CD4-positive, alpha-beta memory T cell (primary cell): ENCODE results near the gene FRMD4B. TPM values are rescaled to one million over a fixed set of nuclear protein-coding genes. Genes with fewer than 3 reads are reported as not detected.
A peak's percentile ranks its signal among the peaks of the same experiment; 100 is the strongest.
"Not testable (repeated sequence)": the region's sequence is repeated elsewhere in the genome, so short reads cannot be mapped to it uniquely, and the experiment has no call there.

ENCODE experiments used
- CTCF ChIA-PET: fragments of 350-600 bp; sonication (Branson Sonifier 250); formaldehyde crosslinking; loops from one replicate; lab custom pipeline; 2021; ENCODE audit warnings: inconsistent platforms; ENCODE audit not compliant: partially characterized antibody; lab: Charles Lee
- POLR2A ChIA-PET: fragments of 350-600 bp; sonication (Branson Sonifier 250); formaldehyde crosslinking; loops from one replicate; lab custom pipeline; 2021; ENCODE audit not compliant: partially characterized antibody; lab: Charles Lee
- DNase-seq, 5 donors: peaks; one replicate each; pipeline versions ENCODE4 v3.0.0 to v3.0.0-alpha.2; 2020 to 2022; ENCODE audit warnings: mixed read lengths in 1 of 5
- H3K27ac ChIP-seq: one replicate; pipeline ENCODE4 v1.7.0; 2013; ENCODE audit warnings: low read depth, low read length
- H3K27me3 ChIP-seq: 2 replicates; pipeline ENCODE4 v1.7.0; 2013; ENCODE audit warnings: mild to moderate bottlenecking, low read length, moderate library complexity; ENCODE audit not compliant: insufficient read depth
- H3K36me3 ChIP-seq: 2 replicates; pipeline ENCODE4 v1.7.0; 2013; ENCODE audit warnings: mild to moderate bottlenecking, low read length, moderate library complexity; ENCODE audit not compliant: insufficient read depth
- H3K4me1 ChIP-seq: 2 replicates; pipeline ENCODE4 v1.7.0; 2013; ENCODE audit warnings: mild to moderate bottlenecking, low read length, moderate library complexity; ENCODE audit not compliant: insufficient read depth
- H3K4me3 ChIP-seq, 2 donors: one replicate each; pipeline ENCODE4 v1.7.0; 2013; ENCODE audit warnings: low read length in 2 of 2, mild to moderate bottlenecking in 1 of 2
- H3K9me3 ChIP-seq, 2 donors: one replicate each; pipeline ENCODE4 v1.7.0; 2013; ENCODE audit warnings: low read length in 2 of 2, control low read depth in 1 of 2; ENCODE audit not compliant: control insufficient read depth in 1 of 2
- H3K27ac Mint-ChIP-seq, 7 donors: one replicate each; pipeline ENCODE4 v1.8.0; 2020 to 2021; ENCODE audit warnings: mixed read lengths in 7 of 7, mild to moderate bottlenecking in 6 of 7, inconsistent platforms in 3 of 7, moderate library complexity in 3 of 7
- H3K27me3 Mint-ChIP-seq, 2 donors: one replicate each; pipeline ENCODE4 v1.8.0; 2020 to 2021; ENCODE audit warnings: mixed read lengths in 2 of 2
- H3K36me3 Mint-ChIP-seq, 2 donors: one replicate each; pipeline ENCODE4 v1.8.0; 2020 to 2021; ENCODE audit warnings: mixed read lengths in 2 of 2, inconsistent platforms in 1 of 2, mild to moderate bottlenecking in 1 of 2
- H3K4me1 Mint-ChIP-seq, 4 donors: one replicate each; pipeline ENCODE4 v1.8.0; 2020 to 2021; ENCODE audit warnings: mixed read lengths in 4 of 4, mild to moderate bottlenecking in 1 of 4
- H3K4me3 Mint-ChIP-seq, 8 donors: one replicate each; pipeline ENCODE4 v1.8.0; 2020 to 2021; ENCODE audit warnings: mixed read lengths in 8 of 8, mild to moderate bottlenecking in 7 of 8, moderate library complexity in 6 of 8, inconsistent platforms in 3 of 8
- H3K9me3 Mint-ChIP-seq, 8 donors: one replicate each; pipeline ENCODE4 v1.8.0; 2020 to 2021; ENCODE audit warnings: mixed read lengths in 8 of 8, mild to moderate bottlenecking in 5 of 8, inconsistent platforms in 3 of 8, moderate library complexity in 1 of 8
- intact Hi-C: fragments of 100-400 bp; cut with micrococcal nuclease; formaldehyde crosslinking; loops from one replicate; pipeline ENCODE4 v1.15.1; 2023
- polyA plus RNA-seq, 2 donors: library from polyadenylated mRNA; unstranded; fragments of 300-500 nt; fragmentation: Illumina TruSeq; gene quantifications; one replicate each; pipeline ENCODE4 v1.2.3, GENCODE V29; 2021
- total RNA-seq, 2 experiments: library from RNA; stranded (reverse); gene quantifications; one replicate each; pipeline ENCODE4 v1.2.3, GENCODE V29; 2021

The FRMD4B gene
- total and polyA plus RNA-seq, 4 experiments from 2014 or later: 3.1 to 18.3 (median 13.5) TPM

DNA sequence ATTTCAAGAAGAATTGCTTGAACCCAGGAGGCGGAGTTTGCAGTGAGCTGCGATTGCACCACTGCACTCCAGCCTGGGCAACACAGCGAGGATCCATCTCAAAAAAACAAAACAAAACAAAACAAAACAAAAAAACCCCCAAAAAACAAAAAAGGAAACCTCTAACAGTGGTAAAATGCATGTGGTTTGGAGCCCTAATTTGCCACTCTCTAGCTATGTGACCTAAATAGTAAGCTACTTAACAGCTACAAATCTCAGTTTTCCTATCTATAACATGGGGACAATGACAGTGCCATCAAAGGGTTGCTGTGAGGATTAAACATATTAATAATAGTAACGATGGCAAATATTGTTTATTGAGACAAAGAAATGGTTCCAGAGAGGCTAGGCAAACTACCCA is 144.1 kb downstream of the FRMD4B start:
- Histone ChIP-seq H3K4me3 (no peak overlapping the region), H3K4me1 (peaks cover 10% of the 10 kb centered on the region), H3K27ac (no peak overlapping the region), H3K9me3 (no peaks in the 10 kb centered on the region), H3K36me3 (no peaks in the 10 kb centered on the region), H3K27me3 (no peaks in the 10 kb centered on the region)
- DNase-seq: peak in 2 of 5 donors; percentile 10 to 15
- peaks cover 6 to 19% (median 9%) of the 10 kb centered on the region in 4 donors for H3K4me1 Mint-ChIP-seq
- ChIA-PET POLR2A (no interaction called here), CTCF (interaction anchor here (0.7 to 1.3 kb wide), 2 partner anchors 17 to 65 kb away, joined by 3 read pairs; no protein-coding TSS in a partner anchor)
- H3K27me3 Mint-ChIP-seq: no peaks in the 10 kb centered on the region
- H3K36me3 Mint-ChIP-seq: no peaks in the 10 kb centered on the region
- peak overlapping the region in 1 of 8 donors; percentile 8 for H3K4me3 Mint-ChIP-seq
- peak overlapping the region in 3 of 7 donors; percentile 16 to 60 (median 52) for H3K27ac Mint-ChIP-seq
- no peaks in the 10 kb centered on the region for H3K9me3 Mint-ChIP-seq
- intact Hi-C loops: no loop called here

DNA sequence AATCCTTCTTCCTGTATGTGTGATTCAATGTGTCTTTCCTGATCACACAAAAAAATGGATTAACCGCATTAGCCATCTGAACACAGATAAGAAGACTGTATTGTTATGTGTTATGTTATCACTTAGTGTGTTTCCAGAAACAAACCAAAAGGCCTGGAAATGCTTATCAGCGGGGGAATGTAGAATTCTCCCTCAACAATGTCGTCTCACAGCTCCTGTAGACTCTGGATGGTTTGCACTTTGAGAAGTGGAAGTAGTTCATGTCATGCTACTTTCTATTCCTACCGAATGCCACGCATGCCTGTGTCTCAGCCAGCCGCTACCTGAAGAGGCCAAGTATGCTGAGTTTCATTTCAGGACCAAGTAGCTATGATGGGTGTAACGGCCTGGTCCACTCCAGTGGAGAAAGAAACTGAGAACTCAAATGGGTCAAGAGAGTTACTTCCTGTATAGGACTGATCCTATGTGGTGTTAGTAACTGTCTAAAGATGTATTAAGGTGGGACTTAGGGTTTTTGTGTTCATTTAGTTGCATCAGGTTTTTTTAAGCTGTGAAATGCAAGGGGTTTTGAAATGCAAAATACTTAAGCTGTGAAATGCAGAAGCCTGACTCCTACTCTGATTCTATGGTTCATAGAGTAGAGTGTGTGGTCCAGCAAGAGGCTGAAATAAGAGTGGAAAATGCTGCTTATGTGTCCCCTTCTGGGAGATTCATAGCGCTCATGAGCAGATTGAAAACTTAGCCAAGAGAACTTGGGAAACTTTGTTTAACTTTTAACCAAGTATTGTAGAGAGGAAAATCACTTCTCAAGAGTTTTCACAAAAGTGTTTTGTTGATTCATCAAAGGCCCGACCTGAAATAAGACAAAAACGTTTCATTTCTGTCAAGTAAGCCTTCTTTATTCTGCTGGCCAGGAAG is 145.0 kb downstream of the FRMD4B start:
- Mint-ChIP-seq H3K36me3 (no peaks in the 10 kb centered on the region), H3K27ac (peak overlapping the region in 2 of 7 donors; percentile 37 to 52), H3K4me1 (peaks cover 11 to 28% (median 17%) of the 10 kb centered on the region in 4 donors), H3K4me3 (no peak overlapping the region), H3K27me3 (no peaks in the 10 kb centered on the region), H3K9me3 (no peaks in the 10 kb centered on the region)
- H3K4me3 ChIP-seq: no peak overlapping the region
- intact Hi-C loops: no loop called here
- POLR2A ChIA-PET: no interaction called here
- H3K36me3 ChIP-seq: no peaks in the 10 kb centered on the region
- no peak for DNase-seq
- no peaks in the 10 kb centered on the region for H3K9me3 ChIP-seq
- no peaks in the 10 kb centered on the region for H3K27me3 ChIP-seq
- H3K4me1 ChIP-seq: peaks cover 18% of the 10 kb centered on the region
- CTCF ChIA-PET: interaction anchor here (1.0 to 1.3 kb wide), 2 partner anchors 18 to 65 kb away, joined by 3 to 4 read pairs; no protein-coding TSS in a partner anchor
- no peak overlapping the region for H3K27ac ChIP-seq

DNA sequence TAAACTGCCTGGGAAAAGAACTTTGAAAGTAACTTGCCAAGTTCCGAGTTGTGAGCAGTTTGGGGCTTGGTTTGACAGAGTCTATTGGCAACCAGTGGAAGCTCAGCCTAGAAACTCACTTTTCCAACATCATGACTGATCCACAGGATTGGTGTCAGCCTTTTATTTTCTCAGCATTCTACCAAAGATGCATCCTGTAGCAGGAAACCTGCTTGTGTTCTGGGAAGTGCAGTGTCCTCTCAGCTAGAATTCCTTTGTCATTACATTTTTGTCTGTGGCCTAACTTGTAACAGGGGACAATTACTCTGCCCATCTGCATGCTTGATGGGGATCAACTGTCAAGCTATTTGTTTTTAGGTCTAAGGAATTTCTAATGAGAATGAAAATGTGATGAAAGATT is 146.8 kb downstream of the FRMD4B start:
- intact Hi-C loops: loop anchor here (5.0 kb wide), 1 partner anchor 68 kb away; no protein-coding TSS in a partner anchor
- Mint-ChIP-seq H3K4me3 (no peak overlapping the region), H3K27me3 (no peaks in the 10 kb centered on the region), H3K9me3 (no peaks in the 10 kb centered on the region), H3K4me1 (peaks cover 16 to 35% (median 24%) of the 10 kb centered on the region in 4 donors), H3K27ac (no peak overlapping the region), H3K36me3 (no peaks in the 10 kb centered on the region)
- H3K4me3 ChIP-seq: no peak overlapping the region
- ChIA-PET POLR2A (interaction anchor here (1.3 to 3.9 kb wide), 2 partner anchors 11 kb away, joined by 3 to 24 read pairs; no protein-coding TSS in a partner anchor), CTCF (interaction anchor here (0.6 kb wide), 1 partner anchor 77 kb away, joined by 3 read pairs; no protein-coding TSS in a partner anchor)
- no peaks in the 10 kb centered on the region for H3K36me3 ChIP-seq
- no peaks in the 10 kb centered on the region for H3K9me3 ChIP-seq
- H3K27me3 ChIP-seq: no peaks in the 10 kb centered on the region
- no peak for DNase-seq
- peaks cover 31% of the 10 kb centered on the region for H3K4me1 ChIP-seq
- H3K27ac ChIP-seq: no peak overlapping the region

DNA sequence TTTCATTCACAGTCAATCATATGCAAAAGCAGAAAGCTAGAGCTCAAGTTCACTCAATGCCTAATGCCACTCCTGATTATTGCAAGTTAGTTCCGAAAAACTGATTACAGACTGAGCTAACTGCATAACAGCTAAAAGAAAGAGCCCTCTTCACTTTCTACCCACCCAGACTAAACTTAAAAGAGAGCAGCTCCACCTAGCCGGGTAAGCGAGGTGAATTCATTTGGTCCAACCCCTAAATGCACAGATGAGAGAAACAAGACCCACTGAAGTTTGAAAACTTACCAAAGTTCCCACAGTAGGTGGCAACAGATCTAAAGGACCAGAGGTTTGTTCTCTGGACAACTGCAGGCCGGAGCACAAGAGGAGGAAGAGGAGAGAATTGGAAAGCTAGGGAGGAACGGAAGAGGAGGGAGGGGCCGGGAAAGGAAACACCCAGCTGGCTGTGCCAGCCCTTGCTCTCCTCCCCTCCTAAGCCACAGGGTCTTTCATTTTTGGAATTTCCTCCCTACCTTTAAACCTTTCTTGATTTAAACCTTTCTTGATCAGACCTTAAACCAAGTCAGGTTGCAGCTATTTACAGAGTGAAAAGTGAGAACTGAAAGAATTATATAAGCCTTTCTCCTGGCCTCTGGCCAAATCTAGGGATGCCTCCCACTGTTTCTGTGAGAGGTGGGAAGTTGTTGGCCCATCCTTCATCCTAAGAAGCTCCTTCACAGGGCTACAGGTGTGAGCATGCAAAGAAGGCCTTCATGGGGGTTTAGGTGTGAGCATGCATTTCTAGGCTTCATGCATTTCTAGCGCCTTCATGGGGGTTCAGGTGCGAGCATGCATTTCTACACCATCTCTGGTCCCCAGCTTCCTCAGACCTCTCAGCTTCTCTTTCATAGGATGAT is 148.8 kb downstream of the FRMD4B start:
- H3K4me1 ChIP-seq: peaks cover 31% of the 10 kb centered on the region
- peak overlapping the region; percentile 50 to 95 (median 62) for H3K27ac Mint-ChIP-seq
- intact Hi-C loops: loop anchor here (1.0 to 5.0 kb wide), 4 partner anchors 12 to 76 kb away; no protein-coding TSS in a partner anchor
- ChIA-PET POLR2A (interaction anchor here (1.0 to 3.9 kb wide), 6 partner anchors 8 to 39 kb away, joined by 3 to 24 read pairs (median 4); no protein-coding TSS in a partner anchor), CTCF (interaction anchor here (0.7 to 3.5 kb wide), 16 partner anchors 10 to 173 kb away, joined by 3 to 29 read pairs (median 5); no protein-coding TSS in a partner anchor)
- H3K9me3 ChIP-seq: no peaks in the 10 kb centered on the region
- H3K4me3 ChIP-seq: no peak overlapping the region
- no peaks in the 10 kb centered on the region for H3K27me3 Mint-ChIP-seq
- H3K9me3 Mint-ChIP-seq: no peaks in the 10 kb centered on the region
- peak in 1 of 5 donors; percentile 16 for DNase-seq
- H3K27ac ChIP-seq: no peak overlapping the region
- peak overlapping the region; percentile 67 to 89 (median 84) for H3K4me3 Mint-ChIP-seq
- H3K36me3 ChIP-seq: no peaks in the 10 kb centered on the region
- H3K36me3 Mint-ChIP-seq: no peaks in the 10 kb centered on the region
- H3K4me1 Mint-ChIP-seq: peaks cover 15 to 29% (median 21%) of the 10 kb centered on the region in 4 donors
- no peaks in the 10 kb centered on the region for H3K27me3 ChIP-seq

DNA sequence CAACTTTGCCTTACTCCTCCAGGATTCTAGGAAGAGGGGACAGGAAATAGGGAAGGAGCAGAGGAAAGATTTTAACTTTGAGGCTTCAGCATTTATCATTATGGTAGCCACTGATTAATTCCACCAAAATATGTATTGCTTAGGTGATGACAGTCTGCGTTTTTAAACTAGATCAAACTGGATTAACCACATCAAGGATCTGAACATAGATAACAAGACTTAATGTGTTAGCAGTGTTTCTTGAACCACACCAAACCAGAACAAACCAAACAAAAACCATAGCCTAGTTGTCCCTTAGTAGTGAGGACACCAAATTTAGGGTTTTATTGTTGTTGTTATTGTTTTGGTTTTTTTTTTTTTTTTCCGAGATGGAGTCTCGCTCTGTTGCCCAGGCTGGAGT is 150.0 kb downstream of the FRMD4B start:
- Mint-ChIP-seq H3K27ac (peak overlapping the region; percentile 47 to 95 (median 72)), H3K4me1 (peaks cover 15 to 31% (median 21%) of the 10 kb centered on the region in 4 donors), H3K4me3 (peak overlapping the region in 7 of 8 donors; percentile 28 to 89 (median 84)), H3K9me3 (no peaks in the 10 kb centered on the region), H3K27me3 (no peaks in the 10 kb centered on the region), H3K36me3 (no peaks in the 10 kb centered on the region)
- H3K27me3 ChIP-seq: no peaks in the 10 kb centered on the region
- intact Hi-C loops: loop anchor here (1.0 to 5.0 kb wide), 4 partner anchors 13 to 75 kb away; no protein-coding TSS in a partner anchor
- H3K4me1 ChIP-seq: peaks cover 31% of the 10 kb centered on the region
- no peak overlapping the region for H3K4me3 ChIP-seq
- ChIA-PET POLR2A (interaction anchor here (1.0 to 3.9 kb wide), 4 partner anchors 8 to 36 kb away, joined by 3 to 24 read pairs (median 12); no protein-coding TSS in a partner anchor), CTCF (interaction anchor here (0.7 to 3.5 kb wide), 10 partner anchors 8 to 76 kb away, joined by 3 to 29 read pairs (median 6); no protein-coding TSS in a partner anchor)
- H3K9me3 ChIP-seq: no peaks in the 10 kb centered on the region
- peak in 4 of 5 donors; percentile 56 to 64 (median 60) for DNase-seq
- H3K27ac ChIP-seq: no peak overlapping the region
- no peaks in the 10 kb centered on the region for H3K36me3 ChIP-seq

DNA sequence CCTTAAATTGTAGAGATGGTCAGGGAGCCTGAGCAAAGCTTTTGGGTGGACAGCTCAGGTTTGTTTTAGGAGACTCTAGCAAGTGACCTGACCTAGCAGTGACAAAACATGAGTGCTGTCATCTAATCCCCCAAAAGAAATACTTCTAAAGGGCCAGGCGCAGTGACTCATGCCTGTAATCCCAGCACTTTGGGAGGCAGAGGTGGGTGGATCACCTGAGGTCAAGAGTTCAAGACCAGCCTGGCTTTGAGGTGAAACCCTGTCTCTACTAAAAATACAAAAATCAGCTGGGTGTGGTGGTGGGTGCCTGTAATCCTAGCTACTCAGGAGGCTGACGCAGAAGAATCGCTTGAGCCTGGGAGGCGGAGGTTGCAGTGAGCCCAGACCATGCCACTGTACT is 150.7 kb downstream of the FRMD4B start:
- H3K4me3 Mint-ChIP-seq: peak overlapping the region in 3 of 8 donors; percentile 39 to 89 (median 87)
- DNase-seq, H3K9me3 ChIP-seq, H3K9me3 Mint-ChIP-seq, H3K27me3 ChIP-seq, H3K27ac ChIP-seq, H3K36me3 ChIP-seq, H3K27me3 Mint-ChIP-seq, H3K4me3 ChIP-seq, H3K36me3 Mint-ChIP-seq: not testable (repeated sequence)
- ChIA-PET POLR2A (interaction anchor here (1.1 kb wide), 1 partner anchor 9 kb away, joined by 3 read pairs; no protein-coding TSS in a partner anchor), CTCF (interaction anchor here (0.7 to 3.5 kb wide), 3 partner anchors 9 to 73 kb away, joined by 3 to 29 read pairs (median 3); no protein-coding TSS in a partner anchor)
- peaks cover 15 to 34% (median 21%) of the 10 kb centered on the region in 4 donors for H3K4me1 Mint-ChIP-seq
- intact Hi-C loops: loop anchor here (5.0 kb wide), 1 partner anchor 72 kb away; no protein-coding TSS in a partner anchor
- H3K27ac Mint-ChIP-seq: peak overlapping the region in 4 of 7 donors; percentile 15 to 95 (median 72)
- peaks cover 31% of the 10 kb centered on the region for H3K4me1 ChIP-seq
